ENCODE results near the gene FGF14. TPM values are rescaled to one million over a fixed set of nuclear protein-coding genes. Genes with fewer than 3 reads are reported as not detected.
"Not testable (repeated sequence)": the region's sequence is repeated elsewhere in the genome, so short reads cannot be mapped to it uniquely, and the experiment has no call there.

The FGF14 gene
- total RNA-seq, 1 experiment from 2014 or later, result 0.02 TPM

- 0 out of 2 replicates have a peak, but pooled peaks cover 3% of the 10 kb centered on the region for H3K27me3 ChIP-seq
- no peak overlapping the region for H3K4me3 ChIP-seq
- H3K9me3 ChIP-seq (replicated peaks), result no peaks in the 10 kb centered on the region
- no peaks in the 10 kb centered on the region for H3K36me3 ChIP-seq
- DNase-seq, result peak in 1 of 2 experiments; percentile 4
- no peak overlapping the region for H3K27ac ChIP-seq
- H3K4me1 ChIP-seq, result no peaks in the 10 kb centered on the region
These were observed 310.6 kb downstream of the FGF14 start for GRCh38 chr13:102091231-102091630.

GRCh38 chr13:102090532-102090931, 311.3 kb downstream of the FGF14 start:
- Histone ChIP-seq H3K4me3 (no peak overlapping the region), H3K4me1 (no peaks in the 10 kb centered on the region)
- DNase-seq, result no peak

GRCh38 chr13:102089722-102090121, 312.1 kb downstream of the FGF14 start:
- Histone ChIP-seq H3K27me3 (0 out of 2 replicates have a peak, but pooled peaks cover 3% of the 10 kb centered on the region), H3K4me3 (no peak overlapping the region), H3K9me3 (replicated peaks) (no peaks in the 10 kb centered on the region), H3K27ac (no peak overlapping the region), H3K4me1 (no peaks in the 10 kb centered on the region), H3K36me3 (no peaks in the 10 kb centered on the region)
- no peak for DNase-seq

More at GRCh38 chr13:102090532-102090931, 311.3 kb downstream of the FGF14 start:
- H3K27ac ChIP-seq, result no peak overlapping the region
- H3K9me3 ChIP-seq (replicated peaks), result no peaks in the 10 kb centered on the region
- no peaks in the 10 kb centered on the region for H3K36me3 ChIP-seq
- 0 out of 2 replicates have a peak, but pooled peaks cover 3% of the 10 kb centered on the region for H3K27me3 ChIP-seq

- Histone ChIP-seq H3K27ac (no peak overlapping the region), H3K27me3 (0 out of 2 replicates have a peak, but pooled peaks cover 3% of the 10 kb centered on the region), H3K36me3 (no peaks in the 10 kb centered on the region), H3K4me3 (no peak overlapping the region), H3K4me1 (no peaks in the 10 kb centered on the region), H3K9me3 (replicated peaks) (no peaks in the 10 kb centered on the region)
- DNase-seq, result no peak
These were observed 312.7 kb downstream of the FGF14 start for GRCh38 chr13:102089177-102089576.

- Histone ChIP-seq H3K4me3 (no peak overlapping the region), H3K36me3 (no peaks in the 10 kb centered on the region), H3K9me3 (replicated peaks) (no peaks in the 10 kb centered on the region), H3K27me3 (no peaks in the 10 kb centered on the region), H3K4me1 (no peaks in the 10 kb centered on the region), H3K27ac (no peak overlapping the region)
- DNase-seq, result no peak
These were observed 328.6 kb downstream of the FGF14 start for GRCh38 chr13:102073251-102073650.

GRCh38 chr13:102071711-102072110, 330.1 kb downstream of the FGF14 start:
- Histone ChIP-seq H3K4me1 (no peaks in the 10 kb centered on the region), H3K36me3 (no peaks in the 10 kb centered on the region)

GRCh38 chr13:102068323-102068722, 333.5 kb downstream of the FGF14 start:
- H3K27ac ChIP-seq; H3K27me3 ChIP-seq; DNase-seq; H3K9me3 ChIP-seq (replicated peaks); H3K36me3 ChIP-seq; H3K4me3 ChIP-seq; H3K4me1 ChIP-seq: not testable (repeated sequence)

More at GRCh38 chr13:102071711-102072110, 330.1 kb downstream of the FGF14 start:
- Histone ChIP-seq H3K27ac (no peak overlapping the region), H3K9me3 (replicated peaks) (no peaks in the 10 kb centered on the region), H3K27me3 (no peaks in the 10 kb centered on the region), H3K4me3 (no peak overlapping the region)
- DNase-seq, result no peak

GRCh38 chr13:102055090-102055779, 346.6 kb downstream of the FGF14 start:
- H3K27me3 ChIP-seq, result no peaks in the 10 kb centered on the region
- no peaks in the 10 kb centered on the region for H3K36me3 ChIP-seq
- DNase-seq, result no peak

GRCh38 chr13:102049853-102050252, 352.0 kb downstream of the FGF14 start:
- Histone ChIP-seq H3K27me3 (no peaks in the 10 kb centered on the region), H3K36me3 (no peaks in the 10 kb centered on the region), H3K4me3 (no peak overlapping the region), H3K9me3 (replicated peaks) (no peaks in the 10 kb centered on the region), H3K27ac (no peak overlapping the region), H3K4me1 (no peaks in the 10 kb centered on the region)
- DNase-seq, result no peak

More at GRCh38 chr13:102055090-102055779, 346.6 kb downstream of the FGF14 start:
- no peak overlapping the region for H3K4me3 ChIP-seq
- no peaks in the 10 kb centered on the region for H3K9me3 ChIP-seq (replicated peaks)
- no peaks in the 10 kb centered on the region for H3K4me1 ChIP-seq
- no peak overlapping the region for H3K27ac ChIP-seq

- no peak overlapping the region for H3K4me3 ChIP-seq
- H3K36me3 ChIP-seq, result no peaks in the 10 kb centered on the region
- no peaks in the 10 kb centered on the region for H3K4me1 ChIP-seq
- no peak overlapping the region for H3K27ac ChIP-seq
- no peaks in the 10 kb centered on the region for H3K27me3 ChIP-seq
- DNase-seq, result no peak
- no peaks in the 10 kb centered on the region for H3K9me3 ChIP-seq (replicated peaks)
These were observed 356.1 kb downstream of the FGF14 start for GRCh38 chr13:102045731-102046130.

GRCh38 chr13:102042746-102043145, 359.1 kb downstream of the FGF14 start:
- H3K9me3 ChIP-seq (replicated peaks), result no peaks in the 10 kb centered on the region
- no peaks in the 10 kb centered on the region for H3K36me3 ChIP-seq
- no peak overlapping the region for H3K27ac ChIP-seq

GRCh38 chr13:102041544-102041943, 360.3 kb downstream of the FGF14 start:
- H3K27me3 ChIP-seq, result no peaks in the 10 kb centered on the region
- no peak for DNase-seq
- H3K36me3 ChIP-seq, result no peaks in the 10 kb centered on the region
- H3K27ac ChIP-seq, result no peak overlapping the region
- H3K4me1 ChIP-seq, result no peaks in the 10 kb centered on the region
- no peak overlapping the region for H3K4me3 ChIP-seq
- H3K9me3 ChIP-seq (replicated peaks), result no peaks in the 10 kb centered on the region

More at GRCh38 chr13:102042746-102043145, 359.1 kb downstream of the FGF14 start:
- Histone ChIP-seq H3K4me1 (no peaks in the 10 kb centered on the region), H3K4me3 (no peak overlapping the region), H3K27me3 (no peaks in the 10 kb centered on the region)
- no peak for DNase-seq

GRCh38 chr13:102040812-102041211, 361.0 kb downstream of the FGF14 start:
- Histone ChIP-seq H3K27me3 (no peaks in the 10 kb centered on the region), H3K9me3 (replicated peaks) (no peaks in the 10 kb centered on the region), H3K4me1 (no peaks in the 10 kb centered on the region), H3K36me3 (no peaks in the 10 kb centered on the region), H3K27ac (no peak overlapping the region), H3K4me3 (no peak overlapping the region)
- DNase-seq, result no peak

GRCh38 chr13:102039264-102039663, 362.6 kb downstream of the FGF14 start:
- Histone ChIP-seq H3K27me3 (no peaks in the 10 kb centered on the region), H3K9me3 (replicated peaks) (no peaks in the 10 kb centered on the region), H3K27ac (no peak overlapping the region), H3K4me3 (no peak overlapping the region), H3K4me1 (no peaks in the 10 kb centered on the region), H3K36me3 (no peaks in the 10 kb centered on the region)
- DNase-seq, result no peak

GRCh38 chr13:102038787-102039186, 363.1 kb downstream of the FGF14 start:
- Histone ChIP-seq H3K4me1 (no peaks in the 10 kb centered on the region), H3K9me3 (replicated peaks) (no peaks in the 10 kb centered on the region), H3K36me3 (no peaks in the 10 kb centered on the region), H3K27me3 (no peaks in the 10 kb centered on the region), H3K27ac (no peak overlapping the region), H3K4me3 (no peak overlapping the region)
- no peak for DNase-seq

GRCh38 chr13:102035969-102036368, 365.9 kb downstream of the FGF14 start:
- no peak overlapping the region for H3K27ac ChIP-seq
- no peaks in the 10 kb centered on the region for H3K9me3 ChIP-seq (replicated peaks)
- H3K36me3 ChIP-seq, result no peaks in the 10 kb centered on the region
- H3K27me3 ChIP-seq, result no peaks in the 10 kb centered on the region
- DNase-seq, result no peak
- H3K4me3 ChIP-seq, result no peak overlapping the region
- H3K4me1 ChIP-seq, result no peaks in the 10 kb centered on the region

Data from SJCRH30 (cell line).